Amniotic epithelial cell (primary cell): ENCODE measurements around the gene TRAF7.
"Not testable (repeated sequence)": the region's sequence is repeated elsewhere in the genome, so short reads cannot be mapped to it uniquely, and the experiment has no call there.

Experiments
- DNase-seq: peaks from one replicate; pipeline ENCODE4 v3.0.0-alpha.2; 2010; ENCODE audit warnings: low read depth

The TRAF7 gene

DNA sequence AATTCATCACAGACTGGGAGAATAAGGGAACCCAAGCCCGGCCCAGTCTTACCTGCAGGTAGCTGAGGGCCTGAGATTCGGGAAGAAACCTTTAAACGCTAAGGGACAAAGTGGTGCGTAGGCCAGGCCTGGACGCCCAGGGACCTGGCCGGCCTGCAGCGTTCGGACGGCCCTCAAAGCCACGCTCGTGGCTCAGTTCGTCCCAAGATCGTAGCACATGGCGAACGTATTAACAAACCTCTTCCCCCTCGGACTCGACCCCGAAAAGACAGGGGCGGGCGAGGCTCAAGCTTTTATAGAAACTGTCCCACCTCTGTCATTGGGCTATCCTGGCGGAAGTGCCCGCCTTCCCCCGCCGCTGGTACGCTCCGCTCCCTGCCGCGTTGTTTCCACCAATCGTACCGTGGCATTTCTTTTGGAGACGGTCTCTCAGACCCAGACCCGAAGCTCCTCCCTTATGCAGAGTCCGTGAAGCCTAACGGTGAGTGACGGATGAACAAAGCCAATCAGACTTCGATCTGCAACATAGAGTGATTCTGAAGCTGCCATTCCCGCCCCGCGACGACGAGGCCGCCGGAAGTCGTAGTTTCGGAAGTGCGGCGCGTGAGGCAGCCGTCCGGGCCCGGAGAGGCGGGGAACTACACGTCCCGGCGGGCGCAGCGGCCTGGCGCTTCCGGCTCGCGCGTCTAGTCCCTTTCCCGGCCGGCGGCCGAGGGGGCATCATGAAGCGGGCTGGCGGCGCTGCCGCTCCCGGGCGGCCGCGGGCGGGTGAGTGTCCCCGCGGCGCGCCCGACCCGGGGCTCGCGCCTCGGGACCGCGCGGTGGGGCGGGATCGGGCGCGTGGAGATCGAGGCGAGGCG, at the start of gene TRAF7:
Gene TRAF7, plus strand, starts transcription at position 692 of the 860 bp plus-strand sequence. CDS start 8,139 bp downstream, outside the sequence.
- DNase-seq, result peak; percentile 100

DNA sequence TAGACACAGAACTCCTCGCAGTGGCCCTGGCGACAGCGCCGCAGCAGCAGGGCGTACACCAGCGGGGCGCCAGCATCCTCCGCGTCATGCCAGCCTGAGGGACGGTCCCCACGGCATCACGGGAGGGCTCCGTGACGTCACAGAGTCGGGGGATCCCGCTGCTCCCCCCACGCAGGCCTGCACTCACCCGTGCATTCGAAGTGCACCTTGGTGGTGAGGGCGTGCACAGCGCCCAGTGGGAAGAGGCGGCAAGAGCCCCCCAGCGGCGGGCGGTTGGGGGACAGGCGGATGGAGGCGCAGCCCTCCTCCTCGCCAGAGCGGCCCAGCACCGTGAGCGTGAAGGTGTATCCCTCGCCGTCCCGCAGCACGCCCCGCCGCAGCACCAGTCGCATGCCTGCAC, 49.4 kb upstream of the TRAF7 start:
- DNase-seq, result not testable (repeated sequence)

DNA sequence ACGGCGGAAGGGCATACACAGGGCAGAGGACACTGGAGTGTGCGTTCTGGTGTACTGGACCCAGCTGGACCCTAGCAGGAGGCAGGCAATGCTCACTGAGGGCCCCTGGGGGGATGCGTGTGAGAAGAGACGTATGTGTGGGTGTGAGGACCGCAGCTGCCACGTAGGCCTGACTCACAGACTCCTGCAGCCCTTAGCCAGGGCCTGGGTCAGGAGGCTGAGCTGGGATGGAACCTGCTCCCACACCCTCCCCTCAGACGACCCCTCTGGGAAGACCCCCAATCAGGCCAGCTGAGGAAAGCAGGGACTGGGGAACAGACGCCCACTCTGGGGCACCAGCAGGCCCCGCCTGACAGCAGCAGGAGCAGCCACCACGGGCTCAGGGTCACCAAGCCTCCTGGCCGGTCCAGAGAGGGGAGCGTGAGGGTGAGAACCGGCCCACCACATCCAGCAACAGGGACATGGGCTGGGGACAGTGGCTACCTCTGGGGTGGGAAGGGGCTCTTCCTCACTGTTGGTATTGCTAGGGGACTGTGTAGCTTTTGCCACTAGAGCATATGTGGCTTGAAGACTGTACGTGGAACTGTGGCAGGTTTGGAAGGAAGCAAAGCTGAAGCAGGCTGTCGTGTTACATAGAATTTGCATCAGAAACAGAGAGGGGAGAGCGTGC, 48.3 kb upstream of the TRAF7 start:
- DNase-seq, result peak; percentile 77

DNA sequence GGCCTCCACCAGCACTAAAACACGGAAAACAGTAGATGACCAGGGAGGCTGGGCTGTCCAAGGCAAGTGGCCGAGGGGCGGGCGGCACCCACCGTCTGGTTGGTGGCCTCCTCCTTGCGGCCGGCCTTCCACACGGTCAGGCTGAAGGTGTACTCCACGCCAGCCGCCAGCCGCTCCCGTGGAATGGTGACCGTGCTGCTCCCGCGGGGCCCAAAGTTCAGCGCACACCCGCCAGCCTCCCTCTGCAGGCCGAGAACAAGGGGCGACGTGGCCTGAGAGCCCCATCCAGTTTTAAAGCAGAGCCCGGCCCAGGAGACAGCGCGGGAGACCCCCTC, 47.8 kb upstream of the TRAF7 start:
- DNase-seq, result not testable (repeated sequence)

DNA sequence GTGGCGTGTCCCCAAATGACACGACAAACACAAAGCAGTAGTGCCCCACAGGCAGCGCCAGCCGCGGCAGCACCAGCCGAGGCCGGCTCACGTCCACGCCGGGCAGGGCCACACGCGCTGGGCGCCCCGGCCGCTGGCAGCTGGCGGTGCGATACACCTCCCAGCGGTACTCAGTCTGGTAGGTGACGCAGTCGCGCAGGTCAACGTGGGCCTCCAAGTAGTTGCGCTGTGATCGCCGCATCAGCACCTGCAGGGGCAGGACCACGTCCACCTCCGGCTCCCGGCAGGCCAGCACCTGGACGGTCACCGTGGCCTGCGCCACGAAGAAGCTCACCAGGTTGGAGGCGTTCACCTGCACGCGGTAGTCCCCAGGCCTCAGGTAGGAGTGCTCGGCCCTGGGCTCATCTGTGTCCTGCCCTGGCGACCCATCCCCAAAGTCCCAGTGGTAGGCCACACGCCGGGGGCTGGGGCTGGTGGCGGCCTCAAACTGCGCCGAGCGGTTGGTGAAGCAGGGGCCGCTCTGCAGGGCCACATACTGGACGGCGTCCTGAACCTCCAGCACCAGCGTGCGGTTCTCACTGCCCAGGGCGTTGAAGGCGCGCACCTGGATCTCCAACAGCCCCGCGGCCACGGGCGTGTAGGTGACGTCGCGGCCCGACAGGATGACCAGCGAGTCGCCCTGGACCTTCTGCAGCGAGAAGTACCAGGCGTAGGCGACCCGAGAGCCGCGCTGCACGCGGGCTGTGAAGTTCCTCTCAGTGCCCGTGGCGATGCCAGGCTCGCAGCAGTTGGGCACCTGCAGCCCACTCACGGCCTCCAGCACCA, 46.9 kb upstream of the TRAF7 start:
- DNase-seq, result not testable (repeated sequence)

DNA sequence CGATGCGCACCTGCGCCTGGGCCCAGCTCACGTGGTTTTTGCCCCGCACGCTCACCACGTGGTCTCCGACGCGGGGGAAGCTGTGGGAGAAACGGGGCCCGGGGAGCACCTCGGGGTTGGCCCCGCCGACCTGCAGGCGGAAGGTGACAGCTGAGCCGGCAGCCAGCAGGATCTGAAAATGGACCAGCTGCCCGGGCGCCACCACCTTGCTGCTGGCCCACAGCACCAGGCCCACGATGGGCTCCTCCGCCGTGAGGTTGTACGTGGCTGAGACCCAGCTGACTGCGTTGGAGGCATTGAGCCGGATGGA, 46.4 kb upstream of the TRAF7 start:
- not testable (repeated sequence) for DNase-seq

DNA sequence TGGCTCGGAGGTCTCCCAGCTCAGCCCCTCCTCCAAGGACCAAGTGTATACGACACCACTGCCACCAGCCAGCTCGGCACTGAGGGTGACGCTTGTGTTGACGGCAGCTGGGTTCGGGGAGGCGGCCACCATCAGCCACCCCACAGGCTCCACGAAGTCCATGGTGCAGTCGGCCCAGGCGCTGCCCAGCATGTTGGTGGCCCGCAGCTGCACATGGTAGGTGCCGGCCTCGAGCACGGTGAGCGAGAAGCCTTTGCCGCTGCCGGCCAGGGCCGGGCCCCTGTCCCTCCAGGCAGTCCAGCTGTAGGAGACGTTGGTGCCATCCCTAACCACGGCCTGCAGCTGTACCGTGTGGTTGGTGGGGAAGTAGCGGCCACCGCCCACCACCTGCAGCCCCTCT, 45.7 kb upstream of the TRAF7 start:
- not testable (repeated sequence) for DNase-seq

DNA sequence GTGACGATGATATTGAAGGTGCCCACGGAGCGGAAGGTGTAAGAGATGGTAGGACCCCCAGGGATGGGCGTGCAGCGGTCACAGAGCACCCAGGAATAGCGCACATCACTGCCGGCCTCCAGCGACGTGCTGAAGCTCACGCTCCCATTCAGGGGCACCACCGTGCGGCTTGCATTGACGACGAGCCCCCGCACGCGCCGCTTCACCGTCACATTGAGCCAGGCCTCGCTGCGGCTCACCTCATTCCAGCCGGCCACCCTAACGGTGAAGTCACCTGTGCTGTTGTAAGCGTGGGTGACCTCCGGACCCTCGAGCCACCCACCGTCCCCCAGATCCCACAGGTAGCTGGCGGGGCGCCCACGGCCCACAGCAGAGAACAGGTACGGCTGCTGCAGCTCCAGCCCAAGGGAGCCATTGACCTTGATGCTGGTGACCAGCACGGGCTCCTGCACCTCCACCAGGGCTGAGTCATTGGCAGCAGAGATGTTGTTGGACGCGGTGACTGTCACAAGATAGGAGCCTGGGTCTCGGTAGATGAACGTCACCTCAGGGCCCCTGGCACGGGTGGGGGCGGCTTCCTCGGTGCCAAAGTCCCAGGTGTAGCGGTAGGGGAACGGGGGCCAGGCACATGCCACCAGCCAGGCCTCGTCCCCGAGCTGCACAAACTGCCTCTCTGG, 45.1 kb upstream of the TRAF7 start:
- DNase-seq, result not testable (repeated sequence)

DNA sequence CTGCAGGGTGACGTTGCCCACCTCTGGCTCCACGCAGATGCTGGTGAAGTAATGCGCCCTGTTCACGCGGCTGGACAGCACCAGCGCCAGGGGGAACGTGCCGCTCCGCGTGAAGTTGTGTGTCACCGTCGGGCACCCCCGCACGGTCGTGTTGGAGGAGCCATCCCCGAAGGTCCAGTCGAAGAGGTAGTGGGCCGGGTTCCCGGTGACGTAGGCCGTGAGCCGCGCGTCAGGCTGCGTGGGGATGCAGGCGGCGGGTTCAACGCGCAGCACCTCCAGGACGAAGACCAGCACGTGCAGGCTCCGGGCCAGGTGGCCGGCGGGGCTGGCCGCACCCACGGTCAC, 44.6 kb upstream of the TRAF7 start:
- DNase-seq, result not testable (repeated sequence)

DNA sequence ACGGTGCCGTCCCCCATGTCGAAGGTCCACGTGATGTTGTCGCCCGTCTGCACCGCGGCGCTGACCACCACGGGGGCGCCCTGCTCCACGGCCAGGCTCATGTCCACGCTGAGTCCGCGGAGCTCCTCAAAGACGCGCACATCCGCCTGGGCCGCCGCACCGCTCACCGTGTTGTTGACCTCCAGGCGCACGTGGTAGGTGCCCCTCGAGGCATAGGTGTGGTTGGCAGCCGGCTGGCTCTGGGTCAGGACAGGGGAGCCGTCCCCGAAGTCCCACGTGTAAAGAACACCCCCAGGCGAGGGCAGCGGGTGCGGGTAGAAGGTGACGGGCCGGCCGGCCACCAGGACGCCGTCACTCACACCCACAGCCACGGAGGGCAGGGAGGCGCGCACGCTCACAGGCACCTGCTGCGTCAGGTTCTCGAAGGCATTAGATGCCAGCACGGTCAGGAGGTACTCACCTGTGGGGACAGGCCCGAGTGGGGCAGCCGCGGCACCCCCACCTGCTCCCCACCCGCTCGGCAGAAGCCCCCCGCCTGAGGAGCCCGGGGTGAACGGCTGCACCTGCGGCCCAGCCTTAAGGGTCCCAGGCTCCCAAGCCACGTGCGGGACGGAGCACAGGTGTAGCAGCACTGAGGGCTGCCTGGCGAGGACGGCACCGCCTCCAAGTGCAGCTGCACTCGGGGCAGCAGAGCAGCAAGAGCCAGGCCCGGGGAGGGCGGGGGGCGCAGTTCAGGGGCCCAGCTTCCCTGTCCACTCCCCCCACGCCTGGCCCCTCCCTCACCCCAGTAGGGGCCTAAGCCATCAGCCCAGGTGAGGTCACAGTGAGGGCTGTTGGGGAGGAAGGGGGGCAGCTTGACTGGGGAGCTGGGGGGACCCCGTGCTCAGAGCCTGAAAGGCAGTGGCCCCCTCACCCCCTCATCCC, 43.9 kb upstream of the TRAF7 start:
- DNase-seq, result not testable (repeated sequence)

DNA sequence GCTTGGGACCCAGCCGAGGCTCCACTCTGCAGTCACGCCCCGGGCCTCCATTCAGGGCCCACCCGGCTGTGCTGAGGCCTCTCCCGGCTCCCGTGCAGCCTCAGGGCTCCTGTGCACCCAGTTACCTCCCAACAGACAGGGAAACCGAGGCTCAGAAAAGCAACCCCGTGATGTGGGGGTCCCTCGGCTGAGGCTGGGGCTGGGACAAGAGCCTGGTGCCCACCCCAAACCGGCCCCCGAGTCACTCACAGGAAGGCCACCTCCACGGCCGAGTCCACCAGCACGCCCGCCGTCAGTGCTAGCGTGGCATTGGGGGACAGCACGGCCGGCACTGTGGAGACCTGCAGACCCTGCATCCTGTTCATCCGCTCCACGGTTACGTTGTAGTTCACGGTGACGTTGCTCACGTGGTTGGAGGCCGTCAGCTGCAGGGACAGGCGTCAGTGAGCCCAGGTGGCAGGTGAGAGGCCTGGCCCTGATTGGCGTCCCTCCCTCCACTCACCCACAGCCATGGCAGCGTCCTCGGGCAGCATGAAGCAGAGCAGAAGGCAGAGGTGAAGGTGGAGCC, 43.0 kb upstream of the TRAF7 start:
- DNase-seq, result not testable (repeated sequence)

DNA sequence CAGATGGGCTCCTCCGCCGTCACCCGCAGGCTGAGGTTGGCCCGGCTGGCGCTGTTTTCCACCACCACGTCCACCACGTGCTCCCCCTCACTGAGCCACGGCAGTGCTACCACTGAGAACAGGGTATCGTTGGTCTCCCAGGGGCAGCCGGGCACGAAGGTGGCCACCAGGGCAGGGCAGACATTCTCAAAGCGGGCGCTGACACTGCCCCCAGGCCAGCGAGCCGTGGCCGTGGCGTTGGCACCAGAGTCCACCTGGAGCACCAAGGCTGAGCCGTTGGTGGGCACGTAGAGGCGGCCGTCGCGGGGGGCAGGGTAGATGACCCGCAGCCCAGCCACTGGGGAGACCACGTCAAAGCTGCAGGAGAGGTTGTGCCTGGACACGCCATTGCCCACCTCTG, 41.4 kb upstream of the TRAF7 start:
- not testable (repeated sequence) for DNase-seq

DNA sequence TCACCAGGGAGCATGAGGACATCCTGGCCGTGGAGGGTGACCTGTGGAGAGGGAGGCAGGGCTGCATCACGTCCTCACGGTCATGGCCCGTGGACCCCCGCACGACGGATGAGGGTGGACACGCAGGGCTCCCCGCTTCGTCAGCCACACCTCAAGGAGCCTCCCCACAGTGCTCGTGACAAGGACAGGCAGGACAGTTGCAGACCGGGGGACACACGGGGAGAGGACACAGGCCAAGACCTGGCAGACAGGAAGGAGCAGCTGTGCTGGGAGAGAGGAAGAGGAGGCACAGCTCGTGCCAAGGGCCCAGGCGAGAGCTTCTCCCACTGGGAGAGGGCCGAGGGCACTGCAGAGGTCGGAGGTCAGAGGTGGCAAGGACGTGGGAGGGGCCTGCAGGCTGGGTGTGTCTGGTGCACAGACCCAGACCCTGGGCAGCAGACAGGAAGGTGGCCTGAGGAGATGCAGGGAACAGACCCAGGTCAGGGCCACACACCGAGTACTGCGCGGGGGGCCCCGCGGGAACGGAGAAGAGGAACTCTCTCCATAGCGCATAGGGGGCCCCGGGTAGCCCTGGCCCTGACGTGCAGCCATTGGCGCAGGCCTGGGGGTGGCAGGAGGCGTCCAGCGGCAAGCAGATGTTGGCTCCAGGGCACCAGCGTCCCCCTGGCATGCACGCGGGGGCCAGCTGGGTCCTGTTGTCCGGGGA, 40.5 kb upstream of the TRAF7 start:
- not testable (repeated sequence) for DNase-seq

DNA sequence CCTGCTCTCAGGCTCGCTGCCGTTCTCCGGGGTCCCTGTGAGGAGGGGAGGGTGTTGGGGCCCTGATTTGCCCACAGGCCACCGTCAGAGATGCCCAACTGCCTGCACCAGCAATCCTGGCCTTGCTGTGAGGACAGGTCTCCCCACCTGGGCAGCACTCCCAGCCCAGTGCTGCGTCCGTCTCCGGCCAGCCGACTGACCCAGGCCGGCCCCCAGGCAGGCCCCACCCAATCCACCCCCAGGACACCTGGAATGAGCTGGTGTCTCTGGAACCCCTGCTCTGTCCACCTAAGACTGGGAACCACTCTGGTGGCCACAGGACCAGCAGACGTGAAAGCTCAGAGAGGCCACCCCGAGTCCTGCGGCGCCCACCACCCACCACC, 40.0 kb upstream of the TRAF7 start:
- no peak for DNase-seq

DNA sequence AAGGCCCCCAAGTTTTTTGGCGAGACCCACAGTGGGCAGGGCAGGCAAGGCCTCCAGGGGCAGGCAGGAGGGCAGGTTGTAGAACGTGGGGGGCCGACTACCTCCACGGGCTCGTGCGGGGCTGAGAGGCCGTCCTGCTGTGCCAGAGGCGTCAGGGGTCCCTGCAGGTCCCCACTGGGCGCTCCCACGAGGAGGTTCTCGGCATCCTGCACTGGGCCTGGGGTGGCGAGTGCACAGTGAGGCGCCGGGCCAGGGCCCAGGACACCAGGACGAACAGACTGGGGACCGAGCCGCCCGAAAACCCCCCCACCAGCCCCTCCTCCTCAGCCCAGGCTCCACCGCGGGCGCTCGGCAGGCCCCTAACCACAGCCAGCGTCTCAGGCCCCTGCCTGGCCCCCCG, 39.2 kb upstream of the TRAF7 start:
- not testable (repeated sequence) for DNase-seq

DNA sequence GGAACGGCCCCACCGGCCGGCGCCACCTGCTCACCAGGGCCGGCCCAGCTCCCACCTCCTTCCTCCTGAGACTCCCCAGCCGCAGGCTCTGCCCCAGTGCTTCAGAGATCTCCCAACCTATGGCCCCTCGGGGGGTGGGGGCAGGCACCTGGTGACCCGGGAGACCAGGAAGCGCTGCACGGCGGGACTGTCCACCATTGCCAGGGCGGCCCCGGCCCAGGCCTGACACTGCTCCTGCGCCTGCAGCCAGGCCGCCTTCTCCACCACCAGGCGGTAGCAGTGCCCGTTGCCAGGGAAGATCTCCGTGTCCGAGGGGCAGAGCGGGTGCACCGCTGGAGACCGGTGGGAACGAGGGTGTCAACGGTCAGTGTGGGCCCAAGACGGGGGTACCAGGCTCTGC, 38.2 kb upstream of the TRAF7 start:
- DNase-seq, result not testable (repeated sequence)

DNA sequence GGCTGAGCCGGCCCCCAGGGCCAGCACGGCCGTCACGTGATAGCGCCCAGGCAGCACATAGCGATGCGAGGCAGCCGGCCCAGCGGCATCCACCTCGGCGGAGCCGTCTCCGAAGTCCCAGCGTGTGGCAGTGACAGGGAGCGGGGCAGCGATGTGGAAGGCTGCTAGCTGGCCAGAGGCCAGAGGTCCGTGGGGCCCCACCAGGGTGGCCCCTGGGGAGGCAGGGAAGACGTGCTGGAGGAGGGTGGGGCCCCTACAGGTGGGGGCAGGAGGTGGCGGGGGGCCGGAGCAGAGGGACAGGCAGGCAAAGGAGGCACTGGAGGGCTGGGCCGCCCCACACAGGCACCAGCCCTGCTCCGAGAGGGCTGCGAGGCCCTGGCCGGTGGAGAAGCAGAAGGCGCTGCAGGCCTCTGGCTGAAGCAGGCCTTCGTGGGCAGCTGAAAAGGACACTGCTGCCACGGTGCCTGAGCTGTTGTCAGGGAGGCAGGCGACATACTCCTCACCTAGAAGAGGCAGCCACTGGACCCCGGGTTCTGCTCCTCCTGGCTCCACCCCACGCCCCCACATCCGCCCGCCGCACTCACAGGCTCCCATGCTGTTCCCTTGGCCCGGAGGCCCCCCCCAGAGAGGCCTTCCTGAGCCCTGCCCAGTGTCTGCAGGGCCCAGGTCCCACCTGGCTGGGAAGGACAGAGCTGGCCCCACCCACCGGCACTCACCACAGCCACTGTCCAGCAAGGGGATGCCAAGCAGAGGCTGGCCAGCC, 37.4 kb upstream of the TRAF7 start:
- not testable (repeated sequence) for DNase-seq

DNA sequence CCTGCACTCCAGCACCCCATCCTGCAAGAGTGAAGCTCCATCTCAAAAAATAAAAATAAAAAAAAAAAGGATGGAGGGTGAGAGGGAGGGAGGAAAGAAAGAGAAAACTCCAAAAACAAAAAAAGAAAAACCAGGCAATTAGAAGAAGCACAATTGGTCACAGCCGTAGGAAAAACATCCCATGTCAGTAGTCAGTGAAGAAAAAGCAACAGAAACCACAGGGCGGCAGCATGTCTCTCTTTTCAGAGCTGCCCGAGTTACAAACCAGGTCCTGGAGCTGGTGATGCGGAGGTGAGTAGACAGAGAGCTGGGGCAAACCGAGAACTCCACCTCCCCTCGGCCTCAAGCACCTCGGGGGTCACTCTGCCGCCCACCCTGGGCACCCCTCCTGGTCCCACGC, 34.3 kb upstream of the TRAF7 start:
- peak; percentile 64 for DNase-seq

DNA sequence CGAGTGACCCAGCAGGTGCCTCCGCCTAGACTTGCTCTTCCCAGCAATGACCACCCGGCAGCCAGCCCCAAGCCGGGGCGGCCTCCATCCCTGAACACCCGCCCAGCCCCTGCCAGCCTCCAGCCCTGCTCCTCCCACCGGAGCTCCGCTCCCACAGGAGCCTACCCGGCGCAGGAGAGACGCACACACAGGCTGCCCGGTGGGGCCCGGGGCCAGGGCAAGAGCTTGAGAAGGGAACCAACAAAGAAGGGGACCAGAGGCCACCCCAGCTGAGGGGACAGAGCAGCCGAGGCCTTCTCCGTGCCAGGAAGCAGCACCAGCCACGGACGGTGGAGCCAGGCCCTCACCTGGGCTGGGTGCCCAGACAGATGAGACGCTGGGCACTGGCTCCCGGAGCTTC, 33.7 kb upstream of the TRAF7 start:
- no peak for DNase-seq
